HepG2 (cell line): ENCODE data around the gene SCNM1. TPM values are rescaled to one million over a fixed set of nuclear protein-coding genes. Genes with fewer than 3 reads are reported as not detected.

ENCODE experiments used
- CEBPG ChIP-seq: IDR thresholded peaks from 2 replicates; pipeline ENCODE4 v1.6.1; 2016
- GFI1 ChIP-seq: sonication (generic); formaldehyde crosslinking; IDR thresholded peaks from 2 replicates; pipeline ENCODE4 v1.5.0; 2020; ENCODE audit warnings: missing genetic modification reagents, mild to moderate bottlenecking, borderline replicate concordance
- HES4 ChIP-seq: sonication (generic); formaldehyde crosslinking; IDR thresholded peaks from 2 replicates; pipeline ENCODE4 v1.9.0; 2021; ENCODE audit warnings: mild to moderate bottlenecking, missing genetic modification reagents, borderline replicate concordance
- HNRNPH1 ChIP-seq: fragments of 200-400 bp; formaldehyde crosslinking; optimal IDR thresholded peaks from 2 replicates; pipeline ENCODE3; 2017; ENCODE audit warnings: mild to moderate bottlenecking, low read depth, low read length
- KDM6A ChIP-seq: IDR thresholded peaks from 2 replicates; pipeline ENCODE4 v1.6.1; 2016; ENCODE audit warnings: low read depth
- MBD4 ChIP-seq: IDR thresholded peaks from 2 replicates; pipeline ENCODE4 v1.6.1; 2012; ENCODE audit warnings: low read length, inconsistent platforms, borderline replicate concordance
- MEF2D ChIP-seq: sonication (generic); formaldehyde crosslinking; IDR thresholded peaks from 2 replicates; pipeline ENCODE4 v1.5.1; 2020; ENCODE audit warnings: mild to moderate bottlenecking, missing genetic modification reagents
- MTA3 ChIP-seq: sonication (generic); formaldehyde crosslinking; IDR thresholded peaks from 2 replicates; pipeline ENCODE4 v1.4.0; 2020; ENCODE audit warnings: missing genetic modification reagents
- MTF1 ChIP-seq: sonication (generic); formaldehyde crosslinking; IDR thresholded peaks from 2 replicates; pipeline ENCODE4 v1.5.0; 2020; ENCODE audit warnings: missing genetic modification reagents
- NR2F2 ChIP-seq: IDR thresholded peaks from 2 replicates; pipeline ENCODE4 v1.6.1; 2012; ENCODE audit warnings: low read depth, inconsistent platforms, borderline replicate concordance
- PHF5A ChIP-seq: IDR thresholded peaks from one replicate; pipeline ENCODE4 v1.6.1; 2018; ENCODE audit warnings: low read depth, missing genetic modification reagents; ENCODE audit not compliant: unreplicated experiment
- POGZ ChIP-seq: sonication (generic); formaldehyde crosslinking; IDR thresholded peaks from 2 replicates; pipeline ENCODE4 v1.4.0; 2020; ENCODE audit warnings: mild to moderate bottlenecking, missing genetic modification reagents
- REL ChIP-seq: sonication (generic); formaldehyde crosslinking; conservative IDR thresholded peaks from 2 replicates; pipeline ENCODE4 v1.8.0; 2022; ENCODE audit warnings: mild to moderate bottlenecking, missing genetic modification reagents, moderate library complexity
- SIN3A ChIP-seq: IDR thresholded peaks from 2 replicates; pipeline ENCODE4 v1.6.1; 2011; ENCODE audit warnings: low read depth, mild to moderate bottlenecking, control low read depth, low read length, borderline replicate concordance
- SIX4 ChIP-seq: sonication (generic); formaldehyde crosslinking; IDR thresholded peaks from 2 replicates; pipeline ENCODE4 v1.4.0; 2020; ENCODE audit warnings: missing genetic modification reagents
- TCF7L2 ChIP-seq: IDR thresholded peaks from 2 replicates; pipeline ENCODE4 v1.6.1; 2011; ENCODE audit warnings: mild to moderate bottlenecking, low read depth, low read length, moderate library complexity
- ZNF124 ChIP-seq: sonication (generic); formaldehyde crosslinking; IDR thresholded peaks from 2 replicates; pipeline ENCODE4 v1.4.0; 2020; ENCODE audit warnings: missing genetic modification reagents
- ZNF160 ChIP-seq: sonication (generic); formaldehyde crosslinking; IDR thresholded peaks from 2 replicates; pipeline ENCODE4 v1.8.0; 2022; ENCODE audit warnings: mild to moderate bottlenecking, inconsistent platforms, missing genetic modification reagents
- ZNF17 ChIP-seq: sonication (generic); formaldehyde crosslinking; IDR thresholded peaks from 2 replicates; pipeline ENCODE4 v1.5.0; 2020; ENCODE audit warnings: mild to moderate bottlenecking, missing genetic modification reagents
- ZNF337 ChIP-seq: sonication (generic); formaldehyde crosslinking; IDR thresholded peaks from 2 replicates; pipeline ENCODE4 v1.5.1; 2020; ENCODE audit warnings: missing genetic modification reagents, low read depth, mild to moderate bottlenecking, borderline replicate concordance
- ZNF678 ChIP-seq: sonication (generic); formaldehyde crosslinking; IDR thresholded peaks from 2 replicates; pipeline ENCODE4 v1.4.0; 2020; ENCODE audit warnings: mild to moderate bottlenecking, missing genetic modification reagents
- ZNF746 ChIP-seq: sonication (generic); formaldehyde crosslinking; IDR thresholded peaks from 2 replicates; pipeline ENCODE4 v1.8.0; 2022; ENCODE audit warnings: mild to moderate bottlenecking, missing genetic modification reagents
- ZNF839 ChIP-seq: sonication (generic); formaldehyde crosslinking; IDR thresholded peaks from 2 replicates; pipeline ENCODE4 v1.4.0; 2020; ENCODE audit warnings: missing genetic modification reagents, mild to moderate bottlenecking, borderline replicate concordance
- ZNF879 ChIP-seq: sonication (generic); formaldehyde crosslinking; IDR thresholded peaks from 2 replicates; pipeline ENCODE4 v1.8.1; 2023; ENCODE audit warnings: missing genetic modification reagents
- polyA plus RNA-seq, 8 experiments: library from polyadenylated mRNA; depleted of rRNA in 3 of 8; stranded (reverse) in 7 of 8; unstranded in 1 of 8; fragments of >200 nt; fragmentation: Illumina TruSeq in 4 of 8; extraction: Trizol in 4 of 8; gene quantifications; 2 replicates each; pipeline versions ENCODE4 v1.2.1 to v1.2.3, GENCODE V29; 2011 to 2016; ENCODE audit warnings: low read depth in 4 of 8, missing spikeins in 1 of 8, mixed read lengths in 1 of 8; ENCODE audit not compliant: insufficient read depth in 1 of 8
- total RNA-seq, 5 experiments: library from RNA; depleted of rRNA; stranded (reverse); fragments of >200 nt; fragmentation: Illumina TruSeq; extraction: Trizol; gene quantifications; 2 replicates each; pipeline ENCODE4 v1.2.3, GENCODE V29; 2016; ENCODE audit warnings: low read depth in 1 of 5
- TF ChIP-seq, protein P1 (sequence below): IDR thresholded peaks from 2 replicates; pipeline ENCODE4 v1.6.1; 2016; ENCODE audit warnings: missing genetic modification reagents, missing compliant biosample characterization
- TF ChIP-seq, protein P2 (sequence below): sonication (generic); formaldehyde crosslinking; IDR thresholded peaks from 2 replicates; pipeline ENCODE4 v1.5.0; 2020; ENCODE audit warnings: mild to moderate bottlenecking, low read depth, missing genetic modification reagents, borderline replicate concordance
- TF ChIP-seq, protein P3 (sequence below): IDR thresholded peaks from 2 replicates; pipeline ENCODE4 v1.6.1; 2016
- TF ChIP-seq, protein P4 (sequence below): sonication (generic); formaldehyde crosslinking; IDR thresholded peaks from 2 replicates; pipeline ENCODE4 v1.5.0; 2020; ENCODE audit warnings: missing genetic modification reagents, mild to moderate bottlenecking, borderline replicate concordance

The SCNM1 gene
- total and polyA plus RNA-seq, 2 of the 13 experiments (the other 11 are each of a cell fraction or from before 2014, with no cell fraction given) = 16.3 to 31.5 TPM

DNA sequence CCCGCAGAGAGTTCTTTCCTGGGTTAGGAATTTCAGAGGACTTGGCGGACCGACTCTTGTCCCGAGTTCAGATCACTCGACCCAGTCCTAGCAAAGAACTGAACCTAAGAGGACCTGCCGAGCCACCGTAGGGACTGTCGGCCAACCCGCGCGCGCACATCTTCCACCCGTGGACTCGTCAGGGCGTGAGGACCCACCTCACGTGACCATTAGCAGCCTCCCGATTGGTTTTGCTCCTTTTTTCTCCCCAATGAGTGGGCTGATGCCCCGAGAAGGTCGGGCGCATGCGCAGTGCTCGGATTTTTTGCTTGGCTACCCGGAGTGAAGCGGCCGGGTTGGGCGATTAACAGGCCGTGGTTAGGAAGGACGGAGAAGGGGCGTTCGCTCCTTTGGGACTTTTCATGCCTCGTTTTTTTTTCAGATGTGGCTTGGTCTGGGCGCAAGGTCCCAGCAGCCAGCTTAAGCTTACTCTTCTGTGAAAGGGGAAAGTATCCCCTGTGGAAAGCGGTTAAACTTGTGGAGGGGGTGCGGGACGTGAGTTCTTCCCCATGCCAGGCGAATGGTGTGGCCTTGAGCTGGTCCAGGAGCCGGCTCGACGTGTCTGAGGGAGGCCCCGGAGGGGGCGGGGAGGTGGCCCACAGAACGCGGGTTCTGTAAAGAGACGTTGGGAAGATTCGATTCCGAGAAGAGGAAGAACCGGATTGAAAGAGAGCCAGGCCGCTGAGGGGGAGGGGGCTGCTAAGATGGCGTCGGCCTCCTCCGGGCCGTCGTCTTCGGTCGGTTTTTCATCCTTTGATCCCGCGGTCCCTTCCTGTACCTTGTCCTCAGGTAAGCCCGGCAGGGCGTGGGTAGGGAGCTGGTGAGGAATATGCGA lies 32.5 kb downstream of the SCNM1 start, which contains the start of gene PIP5K1A (continued):
- TF ChIP-seq TCF7L2 = no peak
- no peak; the same call in 1 of the 2 replicates for TF ChIP-seq ZNF746
- 0 out of 2 replicates have a peak, but pooled peaks have one; percentile 16 for TF ChIP-seq ZNF337 (CRISPR knock-in tag)
- no peak for TF ChIP-seq PHF5A (CRISPR knock-in tag)
- no peak for TF ChIP-seq KDM6A (CRISPR knock-in tag)
- no peak; the same call in 1 of the 2 replicates for TF ChIP-seq ZNF124 (CRISPR knock-in tag)
- TF ChIP-seq NR2F2 = no peak
- TF ChIP-seq, protein P1, sequence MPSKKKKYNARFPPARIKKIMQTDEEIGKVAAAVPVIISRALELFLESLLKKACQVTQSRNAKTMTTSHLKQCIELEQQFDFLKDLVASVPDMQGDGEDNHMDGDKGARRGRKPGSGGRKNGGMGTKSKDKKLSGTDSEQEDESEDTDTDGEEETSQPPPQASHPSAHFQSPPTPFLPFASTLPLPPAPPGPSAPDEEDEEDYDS = peak; percentile 94
- TF ChIP-seq MEF2D = 0 out of 2 replicates have a peak, but pooled peaks have one; percentile 33
- no peak for TF ChIP-seq ZNF678 (CRISPR knock-in tag)
- TF ChIP-seq CEBPG (CRISPR knock-in tag) = no peak
- peak; percentile 88 for TF ChIP-seq POGZ (CRISPR knock-in tag)
- 0 out of 2 replicates have a peak, but pooled peaks have one; percentile 18 for TF ChIP-seq GFI1 (CRISPR knock-in tag)
- TF ChIP-seq HES4 (CRISPR knock-in tag) = 0 out of 2 replicates have a peak, but pooled peaks have one; percentile 46
- TF ChIP-seq ZNF17 = no peak
- TF ChIP-seq REL (CRISPR knock-in tag) = 0 out of 2 replicates have a peak, but pooled peaks have one; percentile 56
- no peak for TF ChIP-seq HNRNPH1
- no peak for TF ChIP-seq MBD4
- TF ChIP-seq, protein P2, sequence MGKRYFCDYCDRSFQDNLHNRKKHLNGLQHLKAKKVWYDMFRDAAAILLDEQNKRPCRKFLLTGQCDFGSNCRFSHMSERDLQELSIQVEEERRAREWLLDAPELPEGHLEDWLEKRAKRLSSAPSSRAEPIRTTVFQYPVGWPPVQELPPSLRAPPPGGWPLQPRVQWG = no peak
- TF ChIP-seq, protein P3, sequence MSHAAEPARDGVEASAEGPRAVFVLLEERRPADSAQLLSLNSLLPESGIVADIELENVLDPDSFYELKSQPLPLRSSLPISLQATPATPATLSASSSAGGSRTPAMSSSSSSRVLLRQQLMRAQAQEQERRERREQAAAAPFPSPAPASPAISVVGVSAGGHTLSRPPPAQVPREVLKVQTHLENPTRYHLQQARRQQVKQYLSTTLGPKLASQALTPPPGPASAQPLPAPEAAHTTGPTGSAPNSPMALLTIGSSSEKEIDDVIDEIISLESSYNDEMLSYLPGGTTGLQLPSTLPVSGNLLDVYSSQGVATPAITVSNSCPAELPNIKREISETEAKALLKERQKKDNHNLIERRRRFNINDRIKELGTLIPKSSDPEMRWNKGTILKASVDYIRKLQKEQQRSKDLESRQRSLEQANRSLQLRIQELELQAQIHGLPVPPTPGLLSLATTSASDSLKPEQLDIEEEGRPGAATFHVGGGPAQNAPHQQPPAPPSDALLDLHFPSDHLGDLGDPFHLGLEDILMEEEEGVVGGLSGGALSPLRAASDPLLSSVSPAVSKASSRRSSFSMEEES = 0 out of 2 replicates have a peak, but pooled peaks have one; percentile 62
- TF ChIP-seq ZNF160 = no peak
- TF ChIP-seq SIN3A = peak; percentile 51; the same call in 1 of the 2 replicates
- no peak for TF ChIP-seq ZNF879 (CRISPR knock-in tag)
- no peak for TF ChIP-seq MTF1 (CRISPR knock-in tag)
- no peak for TF ChIP-seq MTA3
- TF ChIP-seq, protein P4, sequence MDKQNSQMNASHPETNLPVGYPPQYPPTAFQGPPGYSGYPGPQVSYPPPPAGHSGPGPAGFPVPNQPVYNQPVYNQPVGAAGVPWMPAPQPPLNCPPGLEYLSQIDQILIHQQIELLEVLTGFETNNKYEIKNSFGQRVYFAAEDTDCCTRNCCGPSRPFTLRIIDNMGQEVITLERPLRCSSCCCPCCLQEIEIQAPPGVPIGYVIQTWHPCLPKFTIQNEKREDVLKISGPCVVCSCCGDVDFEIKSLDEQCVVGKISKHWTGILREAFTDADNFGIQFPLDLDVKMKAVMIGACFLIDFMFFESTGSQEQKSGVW (CRISPR knock-in tag) = no peak
- TF ChIP-seq SIX4 (CRISPR knock-in tag) = no peak
- TF ChIP-seq ZNF839 (CRISPR knock-in tag) = no peak
